ENCODE measurements around the gene ERC1. TPM values are rescaled to one million over a fixed set of nuclear protein-coding genes. Genes with fewer than 3 reads are reported as not detected.

Gene ERC1
- total and polyA plus RNA-seq, 12 donors, result 6.5 to 67.5 (median 47.5) TPM

DNA sequence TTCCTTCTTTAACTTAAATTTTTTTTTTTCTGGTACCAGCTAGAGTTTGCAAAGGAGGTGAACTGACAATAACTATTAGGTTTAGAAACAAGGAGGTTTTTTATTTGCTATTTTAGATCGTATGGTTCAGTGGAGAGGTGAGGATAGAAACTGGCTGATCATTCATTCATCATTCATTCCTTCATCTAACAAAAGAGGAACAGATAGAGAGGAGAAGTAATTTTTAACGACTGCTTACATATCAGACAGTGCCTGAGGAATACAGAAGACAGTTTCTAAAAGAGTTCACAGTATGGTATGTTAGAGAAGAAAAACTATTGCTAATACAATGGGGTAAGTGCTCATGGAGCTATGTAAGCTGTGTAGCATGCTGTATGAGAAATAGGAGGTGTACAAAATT is 111.1 kb downstream of the ERC1 start:
- ATAC-seq (no peak), DNase-seq (no peak)
- Histone ChIP-seq H3K4me1 (peaks cover 0 to 23% (median 0%) of the 10 kb centered on the region in 9 donors), H3K27me3 (no peaks in the 10 kb centered on the region), H3K9me3 (no peaks in the 10 kb centered on the region), H3K4me3 (no peak overlapping the region), H3K27ac (no peak overlapping the region), H3K36me3 (peaks cover 0 to 21% (median 0%) of the 10 kb centered on the region in 9 donors)
- no peak for TF ChIP-seq CTCF (IDR thresholded peaks at IDR 0.05)
- intact Hi-C loops (cut with DNase I), result no loop called here
- 75 to 80% methylated on average over 2 of the region's 2 CpGs for WGBS, 2 donors

GRCh38 chr12:1102791-1103450 is 111.9 kb downstream of the ERC1 start:
- Histone ChIP-seq H3K4me1 (peaks cover 0 to 23% (median 0%) of the 10 kb centered on the region in 9 donors), H3K4me3 (no peak overlapping the region), H3K27me3 (no peaks in the 10 kb centered on the region), H3K36me3 (peaks cover 0 to 21% (median 0%) of the 10 kb centered on the region in 9 donors), H3K9me3 (no peaks in the 10 kb centered on the region), H3K27ac (no peak overlapping the region)
- TF ChIP-seq CTCF (IDR thresholded peaks at IDR 0.05), result no peak
- 90 to 93% methylated on average over 10 of the region's 10 CpGs for WGBS, 2 donors
- ATAC-seq, result no peak
- DNase-seq, result no peak
- intact Hi-C loops (cut with DNase I), result no loop called here

DNA sequence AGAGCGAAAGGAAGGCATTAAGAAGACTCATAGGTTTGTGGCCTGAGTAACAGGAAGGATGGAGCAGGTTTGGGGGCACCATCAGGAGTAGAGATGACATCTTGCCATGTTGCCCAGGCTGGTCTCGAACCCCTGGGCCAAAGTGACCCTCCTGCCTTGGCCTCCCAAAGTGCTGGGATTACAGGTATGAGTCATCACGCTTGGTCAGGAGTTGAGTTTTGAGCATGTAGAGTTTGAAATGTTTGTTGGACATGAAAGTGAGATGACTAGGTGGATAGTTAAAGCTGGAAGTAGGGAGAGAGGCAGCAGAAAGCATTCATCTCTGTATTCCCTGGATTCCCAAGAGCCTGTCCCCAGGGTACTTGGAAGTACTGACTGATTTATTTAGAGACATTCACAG is 112.6 kb downstream of the ERC1 start:
- H3K27ac ChIP-seq, result no peak overlapping the region
- peaks cover 0 to 19% (median 0%) of the 10 kb centered on the region in 9 donors for H3K4me1 ChIP-seq
- no peaks in the 10 kb centered on the region for H3K27me3 ChIP-seq
- H3K9me3 ChIP-seq, result no peaks in the 10 kb centered on the region
- DNase-seq (no peak), ATAC-seq (no peak)
- TF ChIP-seq CTCF (IDR thresholded peaks at IDR 0.05), result no peak
- peaks cover 0 to 21% (median 0%) of the 10 kb centered on the region in 9 donors for H3K36me3 ChIP-seq
- 98 to 99% methylated on average over 3 of the region's 3 CpGs for WGBS, 2 donors
- no peak overlapping the region for H3K4me3 ChIP-seq
- intact Hi-C loops (cut with DNase I), result no loop called here

DNA sequence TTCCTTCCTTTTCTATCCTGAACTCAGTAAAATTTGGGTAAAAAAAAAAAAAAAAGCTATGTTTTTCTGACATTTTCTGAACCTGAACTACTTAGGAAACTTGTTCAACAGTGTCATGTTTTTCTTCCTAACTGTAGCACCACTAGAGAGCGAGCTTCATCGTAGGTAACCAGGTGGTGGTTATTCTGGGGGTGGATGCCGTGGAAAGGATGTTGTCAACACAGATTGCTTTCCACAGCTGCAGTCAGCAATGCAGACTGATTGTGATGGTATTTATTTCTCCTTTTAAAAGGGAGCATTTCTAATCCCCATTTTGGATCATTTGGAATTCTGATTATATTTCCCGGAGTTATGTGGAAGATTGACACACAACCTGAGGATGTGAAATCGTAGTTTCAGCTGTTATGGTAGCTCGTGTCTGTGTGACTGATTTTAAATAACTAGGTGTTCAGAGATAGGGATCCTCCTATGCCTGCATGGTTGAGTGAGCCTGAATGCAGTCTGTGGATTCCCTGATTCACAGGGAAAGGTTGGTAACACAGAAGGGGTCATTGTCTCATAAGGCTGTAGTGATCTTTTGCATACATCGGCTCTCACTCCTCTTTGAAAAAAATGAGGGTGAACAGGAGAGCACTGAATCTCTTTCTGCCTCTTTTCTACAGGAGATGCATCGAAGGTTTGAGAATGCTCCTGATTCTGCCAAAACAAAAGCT is 113.2 kb downstream of the ERC1 start:
- Histone ChIP-seq H3K27me3 (no peaks in the 10 kb centered on the region), H3K36me3 (peaks cover 0 to 21% (median 0%) of the 10 kb centered on the region in 9 donors), H3K27ac (no peak overlapping the region), H3K4me1 (peaks cover 0 to 15% (median 0%) of the 10 kb centered on the region in 9 donors), H3K4me3 (no peak overlapping the region), H3K9me3 (no peaks in the 10 kb centered on the region)
- DNase-seq (no peak), ATAC-seq (no peak)
- WGBS, 2 donors, result 81 to 87% methylated on average over 8 of the region's 8 CpGs
- intact Hi-C loops (cut with DNase I), result no loop called here
- no peak for TF ChIP-seq CTCF (IDR thresholded peaks at IDR 0.05)

Measured in heart right ventricle (tissue), 16 donors.